ENCODE measurements around the gene ZGPAT. TPM values are rescaled to one million over a fixed set of nuclear protein-coding genes. Genes with fewer than 3 reads are reported as not detected.

ZGPAT gene
- total RNA-seq, 1 experiment from 2014 or later = 27.2 TPM

- H3K27ac ChIP-seq = 0 out of 2 replicates have a peak overlapping the region, but pooled peaks have one; percentile 5
- no peaks in the 10 kb centered on the region for H3K9me2 ChIP-seq (ENCODE audit: insufficient read depth)
- intact Hi-C loops (cut with micrococcal nuclease; ENCODE audit: unreplicated experiment) = no loop called here
- no peaks in the 10 kb centered on the region for H3K9me3 ChIP-seq (ENCODE audit: insufficient read depth, low read depth)
- BruUV-seq (replicated peaks) = no TSS peak
- CTCF ChIA-PET = interaction anchor here (0.6 kb wide), 1 partner anchor 93 kb away, joined by 9 read pairs; no protein-coding TSS in a partner anchor
- H3K79me2 ChIP-seq (ENCODE audit: low read depth) = peaks cover 23% of the 10 kb centered on the region
- no peak overlapping the region for H3K4me2 ChIP-seq
- TF ChIP-seq EZH2 (IDR thresholded peaks at IDR 0.05; ENCODE audit: low read depth) (no peak), CTCF (conservative IDR thresholded peaks at IDR 0.05) (no peak)
- 0 out of 2 replicates have a peak, but pooled peaks cover 3% of the 10 kb centered on the region for H4K20me1 ChIP-seq (ENCODE audit: insufficient read depth)
- H2AFZ ChIP-seq = no peak overlapping the region
- H3K36me3 ChIP-seq (ENCODE audit: low read depth) = peaks cover 18% of the 10 kb centered on the region
- H3K4me3 ChIP-seq = no peak overlapping the region
- peaks cover 57% of the 10 kb centered on the region; the same call in 1 of the 2 replicates for H3F3A ChIP-seq (ENCODE audit: insufficient read depth, low read depth)
- DNase-seq = no peak
- POLR2A ChIA-PET (ENCODE audit: unreplicated experiment) = no interaction called here
- H3K27me3 ChIP-seq (ENCODE audit: insufficient read depth, low read depth) = no peaks in the 10 kb centered on the region
- H3K4me1 ChIP-seq (replicated peaks; ENCODE audit: insufficient read depth) = peaks cover 26% of the 10 kb centered on the region
Measured at GRCh38 chr20:63701329-63702035, 6.4 kb upstream of the ZGPAT start.

- Histone ChIP-seq H3K36me3 (ENCODE audit: low read depth) (peaks cover 18% of the 10 kb centered on the region), H3K79me2 (ENCODE audit: low read depth) (peaks cover 30% of the 10 kb centered on the region), H4K20me1 (ENCODE audit: insufficient read depth) (0 out of 2 replicates have a peak, but pooled peaks cover 3% of the 10 kb centered on the region), H3K4me1 (replicated peaks; ENCODE audit: insufficient read depth) (peaks cover 28% of the 10 kb centered on the region), H3F3A (ENCODE audit: insufficient read depth, low read depth) (peaks cover 53% of the 10 kb centered on the region; the same call in 1 of the 2 replicates), H3K4me3 (no peak overlapping the region), H3K27ac (no peak overlapping the region), H3K9me2 (ENCODE audit: insufficient read depth) (no peaks in the 10 kb centered on the region), H2AFZ (no peak overlapping the region), H3K27me3 (ENCODE audit: insufficient read depth, low read depth) (no peaks in the 10 kb centered on the region), H3K9me3 (ENCODE audit: insufficient read depth, low read depth) (no peaks in the 10 kb centered on the region), H3K4me2 (no peak overlapping the region)
- ChIA-PET POLR2A (ENCODE audit: unreplicated experiment) (interaction anchor here (0.6 kb wide), 1 partner anchor 73 kb away, joined by 3 read pairs; no protein-coding TSS in a partner anchor), CTCF (no interaction called here)
- no TSS peak for BruUV-seq (replicated peaks)
- no peak for DNase-seq
- TF ChIP-seq EZH2 (IDR thresholded peaks at IDR 0.05; ENCODE audit: low read depth) = no peak
- no peak for TF ChIP-seq CTCF (conservative IDR thresholded peaks at IDR 0.05)
- intact Hi-C loops (cut with micrococcal nuclease; ENCODE audit: unreplicated experiment) = no loop called here
Measured at GRCh38 chr20:63702036-63702665, 5.7 kb upstream of the ZGPAT start.

GRCh38 chr20:63702751-63703470 is 4.9 kb upstream of the ZGPAT start:
- intact Hi-C loops (cut with micrococcal nuclease; ENCODE audit: unreplicated experiment) = no loop called here
- Histone ChIP-seq H4K20me1 (ENCODE audit: insufficient read depth) (no peaks in the 10 kb centered on the region), H3F3A (ENCODE audit: insufficient read depth, low read depth) (peaks cover 46% of the 10 kb centered on the region; the same call in 1 of the 2 replicates), H3K79me2 (ENCODE audit: low read depth) (peaks cover 35% of the 10 kb centered on the region), H3K9me3 (ENCODE audit: insufficient read depth, low read depth) (no peaks in the 10 kb centered on the region), H3K27ac (no peak overlapping the region), H3K4me1 (replicated peaks; ENCODE audit: insufficient read depth) (peaks cover 28% of the 10 kb centered on the region), H3K36me3 (ENCODE audit: low read depth) (peaks cover 18% of the 10 kb centered on the region), H3K4me2 (no peak overlapping the region), H3K4me3 (no peak overlapping the region), H3K27me3 (ENCODE audit: insufficient read depth, low read depth) (no peaks in the 10 kb centered on the region), H3K9me2 (ENCODE audit: insufficient read depth) (no peaks in the 10 kb centered on the region), H2AFZ (no peak overlapping the region)
- CTCF ChIA-PET = no interaction called here
- TF ChIP-seq EZH2 (IDR thresholded peaks at IDR 0.05; ENCODE audit: low read depth) (no peak), CTCF (conservative IDR thresholded peaks at IDR 0.05) (no peak)
- peak in 1 of 2 experiments; percentile 33 for DNase-seq
- POLR2A ChIA-PET (ENCODE audit: unreplicated experiment) = interaction anchor here (0.6 kb wide), 1 partner anchor 73 kb away, joined by 3 read pairs; no protein-coding TSS in a partner anchor
- no TSS peak for BruUV-seq (replicated peaks)
